H1 (cell line): ENCODE results near the gene LRTM2.

Experiments
- ASH2L ChIP-seq: fragments of 200-600, 300-600 bp; sonication (generic); IDR thresholded peaks from one replicate; pipeline ENCODE4 v1.7.1; 2017; ENCODE audit warnings: low read length
- BACH1 ChIP-seq: IDR thresholded peaks from 2 replicates; pipeline ENCODE4 v1.6.1; 2012; ENCODE audit warnings: low read length, improper control_type of control experiment
- CTBP2 ChIP-seq: IDR thresholded peaks from 2 replicates; pipeline ENCODE4 v1.7.0; 2011; ENCODE audit warnings: borderline replicate concordance, mild to moderate bottlenecking, moderate library complexity, mixed read lengths, low read length; ENCODE audit not compliant: insufficient read depth, insufficient read length
- FOSL1 ChIP-seq: IDR thresholded peaks from 2 replicates; pipeline ENCODE4 v1.6.1; 2011; ENCODE audit warnings: mild to moderate bottlenecking, low read depth, low read length, moderate library complexity; ENCODE audit not compliant: insufficient read depth
- POLR2A ChIP-seq, 2 experiments: IDR thresholded peaks; 1 replicate in 1 of 2; 2 replicates in 1 of 2; pipeline ENCODE4 v1.6.1; 2011; ENCODE audit warnings: low read depth in 2 of 2, low read length in 2 of 2, mild to moderate bottlenecking in 2 of 2; ENCODE audit errors: control extremely low read depth in 1 of 2
- POU5F1 ChIP-seq: IDR thresholded peaks from 2 replicates; pipeline ENCODE4 v1.6.1; 2011; ENCODE audit warnings: low read depth, mild to moderate bottlenecking, low read length, moderate library complexity
- TF ChIP-seq, protein P1 (sequence below), 3 experiments: IDR thresholded peaks; 1 replicate in 2 of 3; 2 replicates in 1 of 3; pipeline versions ENCODE4 v1.5.1 to v1.6.1; 2011; ENCODE audit warnings: low read length in 3 of 3, mild to moderate bottlenecking in 3 of 3, inconsistent platforms in 2 of 3, low read depth in 1 of 3, moderate library complexity in 1 of 3; ENCODE audit not compliant: insufficient read depth in 1 of 3; ENCODE audit errors: control extremely low read depth in 1 of 3

DNA sequence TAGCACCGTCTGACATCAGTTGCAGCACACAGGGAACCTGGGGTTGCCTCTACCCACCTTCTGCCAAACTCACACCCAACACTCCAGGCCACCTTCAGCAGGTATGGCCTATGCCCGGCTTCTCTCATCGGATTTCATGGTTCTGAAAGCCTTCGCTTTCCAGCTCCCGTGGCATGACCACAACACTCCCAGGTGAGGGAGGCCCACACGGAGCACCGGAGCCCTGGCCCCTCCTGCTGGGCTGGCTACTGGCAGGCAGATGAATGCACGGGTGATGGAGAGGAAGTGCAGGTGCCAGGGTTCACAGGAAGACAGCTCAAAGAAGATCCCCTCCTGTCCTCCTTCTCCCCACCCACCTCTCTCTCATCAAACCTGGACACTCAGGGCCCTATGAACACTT, 60.9 kb downstream of the LRTM2 start:
- TF ChIP-seq POLR2A (IDR thresholded peaks at IDR 0.05; ENCODE audit: control extremely low read depth in 1 of 2, low read depth in 2 of 2, low read length in 2 of 2) (no peak), POU5F1 (no peak), CTBP2 (no peak), FOSL1 (no peak), ASH2L (no peak), BACH1 (no peak)
- TF ChIP-seq, protein P1, sequence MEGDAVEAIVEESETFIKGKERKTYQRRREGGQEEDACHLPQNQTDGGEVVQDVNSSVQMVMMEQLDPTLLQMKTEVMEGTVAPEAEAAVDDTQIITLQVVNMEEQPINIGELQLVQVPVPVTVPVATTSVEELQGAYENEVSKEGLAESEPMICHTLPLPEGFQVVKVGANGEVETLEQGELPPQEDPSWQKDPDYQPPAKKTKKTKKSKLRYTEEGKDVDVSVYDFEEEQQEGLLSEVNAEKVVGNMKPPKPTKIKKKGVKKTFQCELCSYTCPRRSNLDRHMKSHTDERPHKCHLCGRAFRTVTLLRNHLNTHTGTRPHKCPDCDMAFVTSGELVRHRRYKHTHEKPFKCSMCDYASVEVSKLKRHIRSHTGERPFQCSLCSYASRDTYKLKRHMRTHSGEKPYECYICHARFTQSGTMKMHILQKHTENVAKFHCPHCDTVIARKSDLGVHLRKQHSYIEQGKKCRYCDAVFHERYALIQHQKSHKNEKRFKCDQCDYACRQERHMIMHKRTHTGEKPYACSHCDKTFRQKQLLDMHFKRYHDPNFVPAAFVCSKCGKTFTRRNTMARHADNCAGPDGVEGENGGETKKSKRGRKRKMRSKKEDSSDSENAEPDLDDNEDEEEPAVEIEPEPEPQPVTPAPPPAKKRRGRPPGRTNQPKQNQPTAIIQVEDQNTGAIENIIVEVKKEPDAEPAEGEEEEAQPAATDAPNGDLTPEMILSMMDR (IDR thresholded peaks at IDR 0.05; ENCODE audit: control extremely low read depth in 1 of 3, insufficient read depth in 1 of 3, low read depth in 1 of 3, low read length in 3 of 3) = no peak
